ENCODE measurements around the gene DEDD. TPM values are rescaled to one million over a fixed set of nuclear protein-coding genes. Genes with fewer than 3 reads are reported as not detected.

DEDD gene
- total RNA-seq, 1 donor from 2014 or later: 34.6 TPM

GRCh38 chr1:161086457-161086856 is 46.0 kb downstream of the DEDD start:
- H3K36me3 Mint-ChIP-seq (ENCODE audit: unreplicated experiment): no peaks in the 10 kb centered on the region
- no peak overlapping the region for H3K4me3 Mint-ChIP-seq (ENCODE audit: unreplicated experiment)
- no peak for DNase-seq
- no peaks in the 10 kb centered on the region for H3K4me1 Mint-ChIP-seq (ENCODE audit: low read depth, unreplicated experiment)
- H3K27ac Mint-ChIP-seq (ENCODE audit: unreplicated experiment): no peak overlapping the region
- H3K9me3 Mint-ChIP-seq (ENCODE audit: unreplicated experiment): peaks cover 5% of the 10 kb centered on the region
- peaks cover 17% of the 10 kb centered on the region for H3K27me3 Mint-ChIP-seq (ENCODE audit: unreplicated experiment)
- TF ChIP-seq CTCF (IDR thresholded peaks at IDR 0.05; ENCODE audit: partially characterized antibody, unreplicated experiment): no peak

- Mint-ChIP-seq H3K4me1 (ENCODE audit: low read depth, unreplicated experiment) (peaks cover 12% of the 10 kb centered on the region), H3K4me3 (ENCODE audit: unreplicated experiment) (no peak overlapping the region), H3K9me3 (ENCODE audit: unreplicated experiment) (peaks cover 12% of the 10 kb centered on the region), H3K36me3 (ENCODE audit: unreplicated experiment) (no peaks in the 10 kb centered on the region), H3K27me3 (ENCODE audit: unreplicated experiment) (peaks cover 20% of the 10 kb centered on the region), H3K27ac (ENCODE audit: unreplicated experiment) (no peak overlapping the region)
- no peak for TF ChIP-seq CTCF (IDR thresholded peaks at IDR 0.05; ENCODE audit: partially characterized antibody, unreplicated experiment)
- DNase-seq: no peak
Measured at GRCh38 chr1:161085165-161085564, 47.3 kb downstream of the DEDD start.

GRCh38 chr1:161084597-161084988 is 47.9 kb downstream of the DEDD start:
- no peaks in the 10 kb centered on the region for H3K36me3 Mint-ChIP-seq (ENCODE audit: unreplicated experiment)

GRCh38 chr1:161083748-161084596 is 48.5 kb downstream of the DEDD start:
- TF ChIP-seq CTCF (IDR thresholded peaks at IDR 0.05; ENCODE audit: partially characterized antibody, unreplicated experiment): no peak
- no peak overlapping the region for H3K4me3 Mint-ChIP-seq (ENCODE audit: unreplicated experiment)
- peaks cover 14% of the 10 kb centered on the region for H3K4me1 Mint-ChIP-seq (ENCODE audit: low read depth, unreplicated experiment)
- peak overlapping the region; percentile 39 for H3K27ac Mint-ChIP-seq (ENCODE audit: unreplicated experiment)
- no peak for DNase-seq
- peaks cover 19% of the 10 kb centered on the region for H3K9me3 Mint-ChIP-seq (ENCODE audit: unreplicated experiment)
- H3K36me3 Mint-ChIP-seq (ENCODE audit: unreplicated experiment): peaks cover 4% of the 10 kb centered on the region
- H3K27me3 Mint-ChIP-seq (ENCODE audit: unreplicated experiment): peaks cover 23% of the 10 kb centered on the region

More at GRCh38 chr1:161084597-161084988, 47.9 kb downstream of the DEDD start:
- DNase-seq: no peak
- Mint-ChIP-seq H3K27ac (ENCODE audit: unreplicated experiment) (no peak overlapping the region), H3K27me3 (ENCODE audit: unreplicated experiment) (peaks cover 24% of the 10 kb centered on the region), H3K9me3 (ENCODE audit: unreplicated experiment) (peaks cover 15% of the 10 kb centered on the region), H3K4me3 (ENCODE audit: unreplicated experiment) (no peak overlapping the region), H3K4me1 (ENCODE audit: low read depth, unreplicated experiment) (peaks cover 14% of the 10 kb centered on the region)
- TF ChIP-seq CTCF (IDR thresholded peaks at IDR 0.05; ENCODE audit: partially characterized antibody, unreplicated experiment): no peak
